ENCODE data around the gene COG5. TPM values are rescaled to one million over a fixed set of nuclear protein-coding genes. Genes with fewer than 3 reads are reported as not detected.

COG5 gene
- total RNA-seq, 3 donors from 2014 or later = 35.2 to 61.2 (median 38.0) TPM

GRCh38 chr7:107304063-107304462 is 259.7 kb downstream of the COG5 start:
- H3K36me3 ChIP-seq = no peaks in the 10 kb centered on the region
- no peaks in the 10 kb centered on the region for H3K4me1 ChIP-seq
- no peak overlapping the region for H3K4me3 ChIP-seq
- no peaks in the 10 kb centered on the region for H3K9me3 ChIP-seq
- intact Hi-C loops (cut with DNase I; ENCODE audit: low total_unique reads) = no loop called here
- TF ChIP-seq CTCF (IDR thresholded peaks at IDR 0.05) (no peak), POLR2A (IDR thresholded peaks at IDR 0.05) (no peak), POLR2AphosphoS5 (IDR thresholded peaks at IDR 0.05) (no peak)
- no peaks in the 10 kb centered on the region for H3K27me3 ChIP-seq
- H3K27ac ChIP-seq = no peak overlapping the region
- DNase-seq (ENCODE audit: low spot score in 2 of 2) = no peak

- no peaks in the 10 kb centered on the region for H3K9me3 ChIP-seq
- H3K27me3 ChIP-seq = no peaks in the 10 kb centered on the region
- H3K27ac ChIP-seq = no peak overlapping the region
- intact Hi-C loops (cut with DNase I; ENCODE audit: low total_unique reads) = no loop called here
- H3K4me1 ChIP-seq = no peaks in the 10 kb centered on the region
- H3K4me3 ChIP-seq = no peak overlapping the region
- H3K36me3 ChIP-seq = no peaks in the 10 kb centered on the region
- DNase-seq (ENCODE audit: low spot score in 2 of 2) = no peak
- TF ChIP-seq POLR2A (IDR thresholded peaks at IDR 0.05) = no peak
- TF ChIP-seq POLR2AphosphoS5 (IDR thresholded peaks at IDR 0.05) = no peak
- no peak for TF ChIP-seq CTCF (IDR thresholded peaks at IDR 0.05)
Measured at GRCh38 chr7:107302250-107302847, 261.4 kb downstream of the COG5 start.

- H3K9me3 ChIP-seq = no peaks in the 10 kb centered on the region
- H3K4me3 ChIP-seq = no peak overlapping the region
- no peak for DNase-seq (ENCODE audit: low spot score in 2 of 2)
- H3K36me3 ChIP-seq = no peaks in the 10 kb centered on the region
- no peaks in the 10 kb centered on the region for H3K4me1 ChIP-seq
- TF ChIP-seq POLR2A (IDR thresholded peaks at IDR 0.05) (no peak), CTCF (IDR thresholded peaks at IDR 0.05) (no peak), POLR2AphosphoS5 (IDR thresholded peaks at IDR 0.05) (no peak)
- intact Hi-C loops (cut with DNase I; ENCODE audit: low total_unique reads) = no loop called here
- H3K27me3 ChIP-seq = no peaks in the 10 kb centered on the region
- H3K27ac ChIP-seq = no peak overlapping the region
Measured at GRCh38 chr7:107294182-107294581, 269.5 kb downstream of the COG5 start.

- TF ChIP-seq CTCF (IDR thresholded peaks at IDR 0.05) (no peak), POLR2AphosphoS5 (IDR thresholded peaks at IDR 0.05) (no peak), POLR2A (IDR thresholded peaks at IDR 0.05) (no peak)
- intact Hi-C loops (cut with DNase I; ENCODE audit: low total_unique reads) = no loop called here
- no peaks in the 10 kb centered on the region for H3K27me3 ChIP-seq
- H3K4me1 ChIP-seq = no peaks in the 10 kb centered on the region
- no peak overlapping the region for H3K4me3 ChIP-seq
- no peaks in the 10 kb centered on the region for H3K9me3 ChIP-seq
- no peaks in the 10 kb centered on the region for H3K36me3 ChIP-seq
- DNase-seq (ENCODE audit: low spot score in 2 of 2) = no peak
- no peak overlapping the region for H3K27ac ChIP-seq
Measured at GRCh38 chr7:107292591-107292990, 271.1 kb downstream of the COG5 start.

- intact Hi-C loops (cut with DNase I; ENCODE audit: low total_unique reads) = no loop called here
- no peak for TF ChIP-seq CTCF (IDR thresholded peaks at IDR 0.05)
- TF ChIP-seq POLR2AphosphoS5 (IDR thresholded peaks at IDR 0.05) = no peak
- no peak for TF ChIP-seq POLR2A (IDR thresholded peaks at IDR 0.05)
- H3K4me3 ChIP-seq = no peak overlapping the region
- DNase-seq (ENCODE audit: low spot score in 2 of 2) = no peak
- H3K27ac ChIP-seq = no peak overlapping the region
- H3K4me1 ChIP-seq = no peaks in the 10 kb centered on the region
- no peaks in the 10 kb centered on the region for H3K36me3 ChIP-seq
- H3K27me3 ChIP-seq = no peaks in the 10 kb centered on the region
- H3K9me3 ChIP-seq = no peaks in the 10 kb centered on the region
Measured at GRCh38 chr7:107291434-107291833, 272.3 kb downstream of the COG5 start.

Data from breast epithelium (tissue), 4 donors.